Stomach (tissue), 9 donors: ENCODE measurements around the gene CHD9. TPM values are rescaled to one million over a fixed set of nuclear protein-coding genes. Genes with fewer than 3 reads are reported as not detected.
"Not testable (repeated sequence)": the region's sequence is repeated elsewhere in the genome, so short reads cannot be mapped to it uniquely, and the experiment has no call there.

ENCODE experiments used
- DNase-seq, 2 donors: peaks; one replicate each; pipeline versions ENCODE4 v3.0.0 to v3.0.0-alpha.2; 2013 to 2019
- H3K27ac ChIP-seq, 5 donors: fragments of 200-600 bp in 4 of 5; sonication (generic) in 4 of 5; one replicate each; pipeline ENCODE4 v1.5.1; 2013 to 2019; ENCODE audit warnings: mild to moderate bottlenecking in 1 of 5, moderate library complexity in 1 of 5
- H3K27me3 ChIP-seq, 3 donors: fragments of 200-600 bp; sonication (generic); one replicate each; pipeline ENCODE4 v1.5.1; 2017 to 2019; ENCODE audit warnings: mixed run types in 1 of 3
- H3K36me3 ChIP-seq, 4 donors: fragments of 200-600 bp; sonication (generic); 1 replicate in 3 of 4; 2 replicates in 1 of 4; pipeline ENCODE4 v1.5.1; 2016 to 2019
- H3K4me1 ChIP-seq, 4 donors: fragments of 200-600 bp; sonication (generic); one replicate each; pipeline ENCODE4 v1.5.1; 2016 to 2019
- H3K4me3 ChIP-seq, 4 donors: fragments of 200-600 bp; sonication (generic) in 3 of 4; one replicate each; pipeline ENCODE4 v1.5.1; 2016 to 2019; ENCODE audit warnings: mild to moderate bottlenecking in 1 of 4
- H3K9me3 ChIP-seq, 4 donors: fragments of 200-600 bp; sonication (generic); one replicate each; pipeline ENCODE4 v1.5.1; 2016 to 2019
- EP300 ChIP-seq: sonication (generic); formaldehyde crosslinking; IDR thresholded peaks from one replicate; pipeline ENCODE4 v1.6.1; 2017; ENCODE audit warnings: antibody characterized with exemption
- POLR2A ChIP-seq, 4 donors: fragments of 450-650 bp; IDR thresholded peaks; one replicate each; pipeline ENCODE4 v1.6.1; 2016; ENCODE audit warnings: antibody characterized with exemption in 4 of 4, control low read depth in 2 of 4, mild to moderate bottlenecking in 1 of 4, moderate library complexity in 1 of 4
- POLR2AphosphoS5 ChIP-seq, 3 donors: sonication (generic); formaldehyde crosslinking; IDR thresholded peaks; one replicate each; pipeline ENCODE4 v1.6.1; 2016; ENCODE audit warnings: antibody characterized with exemption in 3 of 3
- WGBS, 5 donors: extraction: QIAGEN DNeasy Blood & Tissue Kit in 3 of 5; methylation state at CpG; one replicate each; pipeline versions ENCODE4 v1.1.5 to v1.1.7; 2013 to 2018; 5-methylcytosine and 5-hydroxymethylcytosine counted together
- intact Hi-C: fragments of 100-400 bp; cut with DNase I; formaldehyde crosslinking; loops from one replicate; pipeline ENCODE4 v1.15.1; 2023; ENCODE audit warnings: low total_unique reads
- polyA plus RNA-seq, 3 donors: library from polyadenylated mRNA; stranded (reverse); fragments of 200-250 nt; gene quantifications; one replicate each; pipeline ENCODE4 v1.2.3, GENCODE V29; 2013
- total RNA-seq, 5 donors: library from RNA; depleted of rRNA; stranded (reverse); fragments of >200 nt; gene quantifications; one replicate each; pipeline versions ENCODE4 v1.1.0 to v1.2.3, GENCODE V29; 2014 to 2016
- TF ChIP-seq, protein P1 (sequence below), 7 experiments: fragments of 450-650 bp in 4 of 7; fragments of 200-600 bp in 3 of 7; sonication (generic) in 3 of 7; IDR thresholded peaks; one replicate each; pipeline ENCODE4 v1.5.1; 2016 to 2019; ENCODE audit warnings: antibody characterized with exemption in 7 of 7, control low read depth in 2 of 7, mild to moderate bottlenecking in 1 of 7
- donor health status: healthy with polysubstance abuse.
- donor health status: Bipolar disorder and iron deficiency.
- donor health status: healthy.

Gene CHD9
- total and polyA plus RNA-seq, 8 donors: 8.1 to 224 (median 29.4) TPM

DNA sequence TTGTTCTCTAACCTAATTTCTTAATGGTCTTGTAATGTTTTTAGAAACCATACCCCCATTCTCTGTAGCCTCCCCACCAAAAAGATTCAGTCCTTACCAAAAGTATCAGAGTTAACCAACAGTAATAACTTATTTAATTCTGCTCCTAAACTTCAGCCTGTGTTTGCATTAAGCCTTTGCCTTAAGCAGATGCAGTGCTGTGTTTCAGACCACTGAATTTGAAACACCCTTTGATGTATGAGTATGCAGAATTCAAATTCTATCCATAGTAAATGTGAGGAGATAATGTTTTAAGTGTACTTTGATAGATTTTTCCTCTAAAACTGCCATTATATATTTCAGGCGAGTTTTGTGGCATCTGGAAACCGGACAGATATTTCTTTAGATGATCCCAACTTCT, 207.9 kb downstream of the CHD9 start:
- DNase-seq: no peak
- Histone ChIP-seq H3K9me3 (peaks cover 0 to 7% (median 2%) of the 10 kb centered on the region in 4 donors), H3K36me3 (peaks cover 8 to 88% (median 74%) of the 10 kb centered on the region in 4 donors), H3K4me1 (no peaks in the 10 kb centered on the region), H3K27me3 (no peaks in the 10 kb centered on the region), H3K27ac (no peak overlapping the region), H3K4me3 (no peak overlapping the region)
- intact Hi-C loops: no loop called here
- WGBS, 5 donors: 85 to 100% (median 97%) methylated on average over 2 of the region's 2 CpGs
- TF ChIP-seq POLR2A (IDR thresholded peaks at IDR 0.05) (no peak), EP300 (no peak), POLR2AphosphoS5 (IDR thresholded peaks at IDR 0.05) (no peak)
- TF ChIP-seq, protein P1, sequence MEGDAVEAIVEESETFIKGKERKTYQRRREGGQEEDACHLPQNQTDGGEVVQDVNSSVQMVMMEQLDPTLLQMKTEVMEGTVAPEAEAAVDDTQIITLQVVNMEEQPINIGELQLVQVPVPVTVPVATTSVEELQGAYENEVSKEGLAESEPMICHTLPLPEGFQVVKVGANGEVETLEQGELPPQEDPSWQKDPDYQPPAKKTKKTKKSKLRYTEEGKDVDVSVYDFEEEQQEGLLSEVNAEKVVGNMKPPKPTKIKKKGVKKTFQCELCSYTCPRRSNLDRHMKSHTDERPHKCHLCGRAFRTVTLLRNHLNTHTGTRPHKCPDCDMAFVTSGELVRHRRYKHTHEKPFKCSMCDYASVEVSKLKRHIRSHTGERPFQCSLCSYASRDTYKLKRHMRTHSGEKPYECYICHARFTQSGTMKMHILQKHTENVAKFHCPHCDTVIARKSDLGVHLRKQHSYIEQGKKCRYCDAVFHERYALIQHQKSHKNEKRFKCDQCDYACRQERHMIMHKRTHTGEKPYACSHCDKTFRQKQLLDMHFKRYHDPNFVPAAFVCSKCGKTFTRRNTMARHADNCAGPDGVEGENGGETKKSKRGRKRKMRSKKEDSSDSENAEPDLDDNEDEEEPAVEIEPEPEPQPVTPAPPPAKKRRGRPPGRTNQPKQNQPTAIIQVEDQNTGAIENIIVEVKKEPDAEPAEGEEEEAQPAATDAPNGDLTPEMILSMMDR (IDR thresholded peaks at IDR 0.05): no peak

DNA sequence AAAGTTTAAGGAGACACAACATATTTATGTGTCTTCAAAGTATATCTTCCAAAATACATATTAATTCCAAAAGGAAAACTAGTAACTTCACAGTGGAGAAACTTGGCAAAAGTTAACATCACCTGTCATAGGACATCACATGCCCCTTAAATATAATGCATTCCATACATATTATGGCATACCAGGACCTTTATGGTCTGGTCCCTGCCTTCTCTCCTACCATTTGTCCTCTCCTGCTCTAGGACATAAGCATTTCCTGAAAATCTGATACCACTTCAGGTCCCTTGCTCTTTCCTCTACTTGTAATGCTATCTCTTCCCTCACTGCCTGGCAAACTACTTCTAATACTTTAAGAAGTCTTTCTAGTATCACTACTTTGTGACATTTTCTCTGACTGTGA, 211.4 kb downstream of the CHD9 start:
- no peaks in the 10 kb centered on the region for H3K9me3 ChIP-seq
- H3K36me3 ChIP-seq: peaks cover 15 to 96% (median 81%) of the 10 kb centered on the region in 4 donors
- intact Hi-C loops: no loop called here
- DNase-seq: no peak
- no peak for TF ChIP-seq POLR2AphosphoS5 (IDR thresholded peaks at IDR 0.05)
- TF ChIP-seq POLR2A (IDR thresholded peaks at IDR 0.05): no peak
- TF ChIP-seq, protein P1 (IDR thresholded peaks at IDR 0.05): no peak
- no peak for TF ChIP-seq EP300
- H3K27ac ChIP-seq: no peak overlapping the region
- no peak overlapping the region for H3K4me3 ChIP-seq
- H3K27me3 ChIP-seq: no peaks in the 10 kb centered on the region
- no peaks in the 10 kb centered on the region for H3K4me1 ChIP-seq

DNA sequence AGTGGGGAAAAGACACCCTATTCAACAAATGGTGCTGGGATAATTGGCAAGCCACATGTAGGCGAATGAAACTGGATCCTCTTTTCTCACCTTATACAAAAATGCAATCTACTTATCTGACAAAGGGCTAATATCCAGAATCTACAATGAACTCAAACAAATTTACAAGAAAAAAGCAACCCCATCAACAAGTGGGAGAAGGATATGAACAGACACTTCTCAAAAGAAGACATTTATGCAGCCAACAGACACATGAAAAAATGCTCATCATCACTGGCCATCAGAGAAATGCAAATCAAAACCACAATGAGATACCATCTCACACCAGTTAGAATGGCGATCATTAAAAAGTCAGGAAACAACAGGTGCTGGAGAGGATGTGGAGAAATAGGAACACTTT, 223.7 kb downstream of the CHD9 start:
- H3K27ac ChIP-seq, DNase-seq, intact Hi-C loops, H3K4me3 ChIP-seq, H3K27me3 ChIP-seq, H3K9me3 ChIP-seq: not testable (repeated sequence)
- WGBS, 5 donors: 95 to 100% (median 98%) methylated on average over 1 of the region's 2 CpGs
- Histone ChIP-seq H3K36me3 (peaks cover 46 to 78% (median 73%) of the 10 kb centered on the region in 4 donors), H3K4me1 (peaks cover 0 to 23% (median 13%) of the 10 kb centered on the region in 4 donors)

DNA sequence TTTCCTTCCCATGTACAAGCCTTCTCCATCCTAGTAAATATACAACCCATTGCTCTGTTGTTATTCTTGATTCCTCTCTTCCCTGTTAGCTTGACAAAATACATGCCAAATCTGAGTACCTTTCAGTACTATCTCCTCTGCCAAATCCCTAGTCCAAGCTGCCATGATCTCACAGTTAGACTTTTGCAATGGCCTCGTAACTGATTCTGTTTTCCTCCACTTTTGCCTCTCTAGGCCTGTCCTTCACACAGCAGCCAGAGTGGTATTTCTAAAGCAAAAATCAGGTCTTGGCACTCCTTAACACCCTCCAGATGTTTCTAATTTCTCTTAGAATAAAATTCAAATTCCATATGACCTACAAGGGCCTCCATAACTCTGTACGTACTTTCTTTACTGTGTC, 226.5 kb downstream of the CHD9 start:
- 85 to 96% (median 92%) methylated on average over 2 of the region's 2 CpGs for WGBS, 5 donors
- intact Hi-C loops: no loop called here
- peak overlapping the region in 3 of 5 donors; percentile 25 to 35 (median 29) for H3K27ac ChIP-seq

DNA sequence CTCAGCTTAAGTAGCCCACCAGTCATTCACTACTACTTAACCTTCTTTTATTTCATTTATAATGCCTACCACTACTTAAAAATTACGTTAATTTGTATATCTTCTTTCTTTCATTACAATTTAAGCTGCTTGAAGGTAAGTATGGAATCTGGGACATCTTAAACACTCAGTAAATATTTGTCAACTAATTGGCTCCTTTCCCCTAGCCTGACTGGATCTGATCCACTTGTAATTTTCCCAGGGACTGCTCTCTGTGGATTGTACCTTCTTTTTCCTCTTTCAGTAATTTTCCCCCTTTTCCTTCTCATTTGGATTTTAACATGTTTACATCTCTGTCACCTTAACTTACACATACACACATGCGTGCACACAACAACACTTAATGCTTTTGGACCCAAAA, 227.1 kb downstream of the CHD9 start:
- Histone ChIP-seq H3K4me1 (peaks cover 0 to 23% (median 13%) of the 10 kb centered on the region in 4 donors), H3K27ac (peak overlapping the region in 2 of 5 donors; percentile 25 to 35), H3K9me3 (no peaks in the 10 kb centered on the region), H3K4me3 (no peak overlapping the region), H3K36me3 (peaks cover 27 to 70% (median 60%) of the 10 kb centered on the region in 4 donors), H3K27me3 (no peaks in the 10 kb centered on the region)
- 51 to 71% (median 58%) methylated on average over 2 of the region's 2 CpGs for WGBS, 5 donors
- no peak for DNase-seq
- intact Hi-C loops: no loop called here
- TF ChIP-seq, protein P1 (IDR thresholded peaks at IDR 0.05): no peak
- no peak for TF ChIP-seq EP300
- no peak for TF ChIP-seq POLR2A (IDR thresholded peaks at IDR 0.05)
- no peak for TF ChIP-seq POLR2AphosphoS5 (IDR thresholded peaks at IDR 0.05)

More for the DNA sequence above, 226.5 kb downstream of the CHD9 start:
- DNase-seq: no peak
- Histone ChIP-seq H3K9me3 (no peaks in the 10 kb centered on the region), H3K4me1 (peaks cover 0 to 23% (median 13%) of the 10 kb centered on the region in 4 donors), H3K36me3 (peaks cover 27 to 70% (median 60%) of the 10 kb centered on the region in 4 donors), H3K27me3 (no peaks in the 10 kb centered on the region), H3K4me3 (no peak overlapping the region)
- TF ChIP-seq EP300 (no peak), POLR2A (IDR thresholded peaks at IDR 0.05) (no peak), POLR2AphosphoS5 (IDR thresholded peaks at IDR 0.05) (no peak)
- TF ChIP-seq, protein P1 (IDR thresholded peaks at IDR 0.05): no peak
